H1 (cell line): ENCODE measurements around the gene TMEM150A. TPM values are rescaled to one million over a fixed set of nuclear protein-coding genes. Genes with fewer than 3 reads are reported as not detected.

Experiments
- CTCF ChIA-PET: fragments of 300-600 bp; sonication (Branson Sonifier 250); formaldehyde crosslinking; loops from one replicate; lab custom pipeline; 2021; ENCODE audit not compliant: partially characterized antibody; lab: Charles Lee
- POLR2A ChIA-PET: fragments of 300-600 bp; sonication (Branson Sonifier 250); formaldehyde crosslinking; loops from one replicate; lab custom pipeline; 2021; ENCODE audit warnings: inconsistent platforms; ENCODE audit not compliant: partially characterized antibody; lab: Charles Lee
- DNase-seq, 2 experiments: peaks; one replicate each; pipeline versions ENCODE4 v3.0.0 to v3.0.0-alpha.2; 2010 to 2022; ENCODE audit warnings: low spot score in 2 of 2, low read depth in 1 of 2, mixed read lengths in 1 of 2
- FAIRE-seq: peaks from 2 replicates; lab custom pipeline; 2011; peaks lifted over from hg19 to GRCh38; lab: Jason Lieb, UNC
- H2AFZ ChIP-seq: 2 replicates; pipeline ENCODE4 v1.8.1; 2012; ENCODE audit warnings: low read length, inconsistent platforms
- H2AK5ac ChIP-seq: 2 replicates; pipeline ENCODE4 v1.6.1; 2013; ENCODE audit warnings: low read depth, low read length
- H2BK120ac ChIP-seq: replicated peaks from 2 replicates; pipeline ENCODE3; 2013; ENCODE audit warnings: low read depth, low read length, inconsistent platforms
- H2BK12ac ChIP-seq: 2 replicates; pipeline ENCODE4 v1.6.1; 2013; ENCODE audit warnings: low read depth, low read length
- H2BK15ac ChIP-seq: 2 replicates; pipeline ENCODE4 v1.6.1; 2013; ENCODE audit warnings: low read length
- H2BK20ac ChIP-seq: 2 replicates; pipeline ENCODE4 v1.6.1; 2013; ENCODE audit warnings: low read length
- H2BK5ac ChIP-seq: 2 replicates; pipeline ENCODE4 v1.6.1; 2013; ENCODE audit warnings: low read depth, low read length
- H3K14ac ChIP-seq: 2 replicates; pipeline ENCODE4 v1.6.1; 2013; ENCODE audit warnings: inconsistent platforms; ENCODE audit not compliant: insufficient read length
- H3K18ac ChIP-seq: 2 replicates; pipeline ENCODE4 v1.6.1; 2013; ENCODE audit warnings: low read length; ENCODE audit errors: extremely low read depth
- H3K23ac ChIP-seq: 2 replicates; pipeline ENCODE4 v1.6.1; 2013; ENCODE audit warnings: inconsistent platforms; ENCODE audit not compliant: insufficient read length
- H3K23me2 ChIP-seq: 2 replicates; pipeline ENCODE4 v1.6.1; 2013; ENCODE audit warnings: low read depth, low read length
- H3K27ac ChIP-seq: 2 replicates; pipeline ENCODE4 v1.6.1; 2011; ENCODE audit warnings: low read depth, low read length, inconsistent platforms
- H3K27me3 ChIP-seq, 4 experiments: replicated peaks in 1 of 4; 1 replicate in 1 of 4; 2 replicates in 3 of 4; pipeline versions ENCODE4 v1.6.1 to v1.8.1; 2011 to 2013; ENCODE audit warnings: low read length in 3 of 4, mild to moderate bottlenecking in 3 of 4, inconsistent platforms in 2 of 4, mixed read lengths in 2 of 4, moderate library complexity in 1 of 4; ENCODE audit not compliant: control insufficient read depth in 3 of 4, insufficient read depth in 3 of 4; ENCODE audit errors: extremely low read depth in 1 of 4
- H3K36me3 ChIP-seq, 4 experiments: 2 replicates each; pipeline versions ENCODE4 v1.6.1 to v1.8.1; 2011 to 2013; ENCODE audit warnings: mild to moderate bottlenecking in 4 of 4, low read length in 3 of 4, moderate library complexity in 2 of 4, control low read depth in 1 of 4, inconsistent platforms in 1 of 4; ENCODE audit not compliant: insufficient read depth in 4 of 4, control insufficient read depth in 2 of 4
- H3K4ac ChIP-seq: replicated peaks from 2 replicates; pipeline ENCODE3; 2013; ENCODE audit warnings: low read length, low read depth, mixed read lengths, inconsistent platforms; ENCODE audit not compliant: insufficient read length
- H3K4me1 ChIP-seq, 4 experiments: replicated peaks in 1 of 4; 1 replicate in 1 of 4; 2 replicates in 3 of 4; pipeline versions ENCODE4 v1.6.1 to v1.8.1; 2011 to 2013; ENCODE audit warnings: low read length in 3 of 4, inconsistent platforms in 2 of 4, mixed read lengths in 1 of 4; ENCODE audit not compliant: insufficient read depth in 4 of 4, control insufficient read depth in 3 of 4
- H3K4me2 ChIP-seq, 2 experiments: 2 replicates each; pipeline versions ENCODE4 v1.6.1 to v1.8.1; 2011 to 2013; ENCODE audit warnings: low read depth in 2 of 2, low read length in 2 of 2, control low read depth in 1 of 2, inconsistent platforms in 1 of 2, mild to moderate bottlenecking in 1 of 2; ENCODE audit not compliant: insufficient read depth in 1 of 2
- H3K4me3 ChIP-seq, 4 experiments: fragments of 200-600, 300-600 bp in 1 of 4; sonication (generic), shearing (Covaris generic), sonication (Bioruptor Twin) in 1 of 4; 2 replicates each; pipeline versions ENCODE4 v1.5.1 to v1.8.1; 2011 to 2016; ENCODE audit warnings: low read length in 4 of 4, low read depth in 3 of 4, control low read depth in 2 of 4, inconsistent platforms in 2 of 4, mild to moderate bottlenecking in 2 of 4, mixed read lengths in 1 of 4, moderate library complexity in 1 of 4; ENCODE audit not compliant: insufficient read depth in 2 of 4; ENCODE audit errors: extremely low read depth in 1 of 4
- H3K56ac ChIP-seq: replicated peaks from 2 replicates; pipeline ENCODE3; 2013; ENCODE audit warnings: low read depth, mild to moderate bottlenecking, mixed read lengths, low read length, inconsistent platforms; ENCODE audit not compliant: insufficient read length
- H3K79me1 ChIP-seq: 2 replicates; pipeline ENCODE4 v1.6.1; 2013; ENCODE audit warnings: low read depth, low read length, control low read depth
- H3K79me2 ChIP-seq, 2 experiments: 2 replicates each; pipeline versions ENCODE4 v1.6.1 to v1.8.1; 2012 to 2013; ENCODE audit warnings: low read length in 2 of 2, mild to moderate bottlenecking in 2 of 2, inconsistent platforms in 1 of 2; ENCODE audit not compliant: insufficient read depth in 2 of 2, control insufficient read depth in 1 of 2
- H3K9ac ChIP-seq, 4 experiments: replicated peaks in 1 of 4; 1 replicate in 1 of 4; 2 replicates in 3 of 4; pipeline versions ENCODE4 v1.6.1 to v1.8.1; 2011 to 2013; ENCODE audit warnings: low read depth in 3 of 4, low read length in 3 of 4, control low read depth in 2 of 4, mild to moderate bottlenecking in 2 of 4, moderate library complexity in 2 of 4, inconsistent platforms in 1 of 4; ENCODE audit errors: extremely low read depth in 1 of 4
- H3K9me3 ChIP-seq, 2 experiments: 2 replicates each; pipeline versions ENCODE4 v1.6.1 to v1.8.1; 2012 to 2013; ENCODE audit warnings: mild to moderate bottlenecking in 2 of 2, moderate library complexity in 2 of 2, control low read depth in 1 of 2, inconsistent platforms in 1 of 2, low read depth in 1 of 2, low read length in 1 of 2, mixed read lengths in 1 of 2; ENCODE audit not compliant: insufficient read depth in 2 of 2
- H4K20me1 ChIP-seq, 2 experiments: replicated peaks in 1 of 2; 2 replicates each; pipeline versions ENCODE3 to v1.8.1; 2011 to 2013; ENCODE audit warnings: inconsistent platforms in 2 of 2, low read length in 2 of 2, mild to moderate bottlenecking in 1 of 2; ENCODE audit not compliant: insufficient read depth in 2 of 2, control insufficient read depth in 1 of 2
- H4K5ac ChIP-seq: 2 replicates; pipeline ENCODE4 v1.6.1; 2013; ENCODE audit warnings: low read length, low read depth, mixed read lengths, inconsistent platforms; ENCODE audit not compliant: insufficient read length
- H4K8ac ChIP-seq: 2 replicates; pipeline ENCODE4 v1.8.0; 2013; ENCODE audit warnings: mild to moderate bottlenecking, moderate library complexity, low read length, inconsistent platforms; ENCODE audit not compliant: insufficient read depth; ENCODE audit errors: extremely low read depth
- H4K91ac ChIP-seq: replicated peaks from 2 replicates; pipeline ENCODE3; 2013; ENCODE audit warnings: low read length, mixed read lengths, inconsistent platforms; ENCODE audit not compliant: insufficient read length
- KDM1A ChIP-seq: fragments of 200-600, 300-600 bp; sonication (generic); IDR thresholded peaks from 2 replicates; pipeline ENCODE4 v1.7.1; 2016; ENCODE audit warnings: mild to moderate bottlenecking, low read length, borderline replicate concordance
- RNF2 ChIP-seq: fragments of 200-900, 300-1000 bp; sonication (generic); IDR thresholded peaks from 2 replicates; pipeline ENCODE4 v1.7.1; 2016; ENCODE audit warnings: borderline replicate concordance, low read depth, mild to moderate bottlenecking, antibody characterized with exemption, low read length; ENCODE audit not compliant: poor library complexity, severe bottlenecking; ENCODE audit errors: missing control alignments
- SIN3A ChIP-seq, 2 experiments: IDR thresholded peaks in 1 of 2; conservative IDR thresholded peaks in 1 of 2; 2 replicates each; pipeline ENCODE4 v1.6.1; 2011 to 2012; ENCODE audit warnings: low read length in 2 of 2, improper control_type of control experiment in 1 of 2, low read depth in 1 of 2, mild to moderate bottlenecking in 1 of 2
- TAF7 ChIP-seq: optimal IDR thresholded peaks from 2 replicates; pipeline ENCODE3; 2011; ENCODE audit warnings: low read depth, mild to moderate bottlenecking, inconsistent platforms, low read length, moderate library complexity, borderline replicate concordance
- WGBS, 2 experiments: shearing (Covaris generic) in 1 of 2; methylation state at CpG; one replicate each; pipeline versions ENCODE4 v1.1.6 to v1.1.7; 2013 to 2015; ENCODE audit warnings: low lambda C conversion rate in 2 of 2, mixed read lengths in 2 of 2, inconsistent platforms in 1 of 2, low coverage in 1 of 2, missing lambda C conversion rate in 1 of 2; ENCODE audit not compliant: insufficient replicate concordance in 2 of 2, insufficient coverage in 1 of 2, insufficient read length in 1 of 2; ENCODE audit errors: extremely low coverage in 1 of 2, missing lambda C conversion rate in 1 of 2; 5-methylcytosine and 5-hydroxymethylcytosine counted together
- polyA plus RNA-seq, 7 experiments: library from polyadenylated mRNA; depleted of rRNA in 3 of 7; stranded (reverse) in 5 of 7; unstranded in 2 of 7; fragments of >200 nt in 5 of 7; fragments of 200-250 nt in 2 of 7; gene quantifications; 1 replicate in 5 of 7; 2 replicates in 1 of 7; 4 replicates in 1 of 7; pipeline versions ENCODE4 v1.2.1 to v1.2.3, GENCODE V29; 2011 to 2013; ENCODE audit warnings: missing spikeins in 2 of 7, mixed read lengths in 2 of 7
- total RNA-seq: library from RNA; stranded (reverse); fragmentation: NEBNext Ultra II Directional; extraction: Animal tissue kit (Norgen Biotek cat#: 25700); gene quantifications from 2 replicates; pipeline ENCODE4 v1.2.1, GENCODE V29; 2021
- TF ChIP-seq, protein P1 (sequence below): IDR thresholded peaks from 2 replicates; pipeline ENCODE4 v1.6.1; 2012; ENCODE audit warnings: inconsistent platforms

The TMEM150A gene
- total and polyA plus RNA-seq, 2 of the 8 experiments (the other 6 are each of a cell fraction or from before 2014, with no cell fraction given): 19.8 to 29.9 TPM

DNA sequence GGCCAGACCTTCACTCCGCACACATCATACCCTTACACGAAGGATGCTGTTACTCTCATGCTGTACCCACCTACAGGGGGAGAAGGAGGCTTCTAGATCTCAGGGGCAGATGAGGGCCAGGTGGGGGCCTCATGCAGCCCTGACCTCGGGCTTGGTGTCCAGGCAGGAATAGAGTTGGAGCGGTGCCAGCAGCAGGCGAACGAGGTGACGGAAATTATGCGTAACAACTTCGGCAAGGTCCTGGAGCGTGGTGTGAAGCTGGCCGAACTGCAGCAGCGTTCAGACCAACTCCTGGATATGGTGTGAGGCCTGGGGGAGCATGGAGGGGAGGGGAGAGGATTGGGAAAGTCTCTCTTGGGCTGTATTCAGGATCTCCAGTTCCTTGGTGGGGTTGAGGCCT lies 10.9 kb downstream of the TMEM150A start:
- H3K9ac ChIP-seq: no peak overlapping the region
- H2BK20ac ChIP-seq: no peak overlapping the region
- H3K18ac ChIP-seq: no peak overlapping the region
- H3K4me2 ChIP-seq: no peak overlapping the region
- WGBS, 2 experiments: 88% methylated on average over 12 of the region's 12 CpGs; no CpG with 5 or more reads in 1 of the 2 experiments
- no peak overlapping the region for H3K4ac ChIP-seq
- no peak overlapping the region for H3K23ac ChIP-seq
- peaks cover 0 to 3% (median 0%) of the 10 kb centered on the region in 4 experiments; a peak in 2 of 7 replicates for H3K27me3 ChIP-seq
- no peak overlapping the region for H4K5ac ChIP-seq
- peak overlapping the region; percentile 36; the same call in 1 of the 2 replicates for H4K8ac ChIP-seq
- no peak overlapping the region; the same call in 1 of the 2 replicates for H2BK5ac ChIP-seq
- CTCF ChIA-PET: interaction anchor here (1.1 to 1.9 kb wide), 3 partner anchors 9 to 53 kb away, joined by 4 to 7 read pairs (median 4); partner anchors contain the start of genes MAT2A and VAMP8
- H3K9me3 ChIP-seq: no peaks in the 10 kb centered on the region
- 0 out of 2 replicates have a peak, but pooled peaks cover 2% of the 10 kb centered on the region for H3K79me1 ChIP-seq
- peaks cover 13% of the 10 kb centered on the region for H3K23me2 ChIP-seq
- H2BK120ac ChIP-seq: no peak overlapping the region
- H2BK12ac ChIP-seq: no peak overlapping the region
- H3K79me2 ChIP-seq: peaks cover 0 to 10% of the 10 kb centered on the region in 2 experiments; a peak in 3 of 4 replicates
- H2AFZ ChIP-seq: no peak overlapping the region
- no peak overlapping the region for H3K14ac ChIP-seq
- H2BK15ac ChIP-seq: no peak overlapping the region
- no peak overlapping the region for H4K91ac ChIP-seq
- H3K4me1 ChIP-seq: peaks cover 0 to 11% (median 3%) of the 10 kb centered on the region in 4 experiments; a peak in 4 of 7 replicates
- H3K27ac ChIP-seq: no peak overlapping the region
- no peak overlapping the region for H3K56ac ChIP-seq
- FAIRE-seq (no peak), DNase-seq (no peak)
- POLR2A ChIA-PET: interaction anchor here (0.9 to 1.6 kb wide), 8 partner anchors 10 to 51 kb away, joined by 3 to 8 read pairs (median 4); partner anchors contain the start of genes C2orf68, TMEM150A and USP39
- no peaks in the 10 kb centered on the region for H3K36me3 ChIP-seq
- H3K4me3 ChIP-seq: no peak overlapping the region
- H2AK5ac ChIP-seq: 0 out of 2 replicates have a peak overlapping the region, but pooled peaks have one; percentile 13
- peaks cover 0 to 2% of the 10 kb centered on the region in 2 experiments for H4K20me1 ChIP-seq
- no peak for TF ChIP-seq SIN3A (conservative IDR thresholded peaks at IDR 0.05 in 1 of 2, IDR thresholded peaks at IDR 0.05 in 1 of 2; ENCODE audit: low read depth in 1 of 2, low read length in 2 of 2)
- no peak for TF ChIP-seq KDM1A
- TF ChIP-seq RNF2: no peak
- TF ChIP-seq, protein P1, sequence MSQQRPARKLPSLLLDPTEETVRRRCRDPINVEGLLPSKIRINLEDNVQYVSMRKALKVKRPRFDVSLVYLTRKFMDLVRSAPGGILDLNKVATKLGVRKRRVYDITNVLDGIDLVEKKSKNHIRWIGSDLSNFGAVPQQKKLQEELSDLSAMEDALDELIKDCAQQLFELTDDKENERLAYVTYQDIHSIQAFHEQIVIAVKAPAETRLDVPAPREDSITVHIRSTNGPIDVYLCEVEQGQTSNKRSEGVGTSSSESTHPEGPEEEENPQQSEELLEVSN: no peak
- no peak for TF ChIP-seq TAF7
